A549 (cell line): ENCODE results near the gene COL5A1. TPM values are rescaled to one million over a fixed set of nuclear protein-coding genes. Genes with fewer than 3 reads are reported as not detected.

ENCODE experiments used
- ATAC-seq, 2 experiments: fragments of 200-7000 bp in 1 of 2; fragments of >200 bp in 1 of 2; cut with Nextera tagmentation in 1 of 2; cut with Tn5 transposase in 1 of 2; 3 replicates each; pipeline versions ENCODE4 v1.8.0 to v1.9.1; 2018 to 2020; ENCODE audit warnings: mild to moderate bottlenecking in 1 of 2, moderate library complexity in 1 of 2
- CTCF ChIA-PET: fragments of 300-600 bp; sonication (Branson Sonifier 250); formaldehyde crosslinking; extraction: SDS; loops from one replicate; lab custom pipeline; 2021; ENCODE audit warnings: antibody characterized with exemption, inconsistent platforms; lab: Yijun Ruan, JAX
- POLR2A ChIA-PET: fragments of 350-600 bp; formaldehyde crosslinking; extraction: SDS; loops from one replicate; lab custom pipeline; 2021; ENCODE audit warnings: antibody characterized with exemption, inconsistent platforms; lab: Yijun Ruan, JAX
- DNase-seq, 2 experiments: peaks; one replicate each; pipeline versions ENCODE4 v3.0.0 to v3.0.0-alpha.2; 2011 to 2016; ENCODE audit warnings: low read depth in 1 of 2, low spot score in 1 of 2
- FAIRE-seq: peaks from 2 replicates; lab custom pipeline; 2011; peaks lifted over from hg19 to GRCh38; lab: Jason Lieb, UNC
- H3K27ac ChIP-seq, 2 experiments: fragments of >200 bp; sonication (Bioruptor Twin); formaldehyde crosslinking; 3 replicates each; pipeline ENCODE4 v1.5.1; 2016 to 2017
- H3K4me1 ChIP-seq: fragments of >200 bp; sonication (Bioruptor Twin); formaldehyde crosslinking; 3 replicates; pipeline ENCODE4 v1.6.1; 2016
- H3K4me2 ChIP-seq: fragments of >200 bp; sonication (Bioruptor Twin); formaldehyde crosslinking; 3 replicates; pipeline ENCODE4 v1.6.1; 2016
- H3K4me3 ChIP-seq: fragments of >200 bp; sonication (Bioruptor Twin); formaldehyde crosslinking; 3 replicates; pipeline ENCODE4 v1.5.1; 2016
- H3K9me3 ChIP-seq: fragments of >200 bp; sonication (Bioruptor Twin); formaldehyde crosslinking; 3 replicates; pipeline ENCODE4 v1.6.1; 2016
- BHLHE40 ChIP-seq: IDR thresholded peaks from 2 replicates; pipeline ENCODE4 v1.6.1; 2012; ENCODE audit warnings: low read depth, low read length, inconsistent platforms
- CEBPB ChIP-seq, 2 experiments: fragments of >200 bp in 1 of 2; sonication (Bioruptor Twin) in 1 of 2; formaldehyde crosslinking in 1 of 2; IDR thresholded peaks; 2 replicates each; pipeline ENCODE4 v1.6.1; 2012 to 2016
- CHD2 ChIP-seq: fragments of 150-350 bp; IDR thresholded peaks from 2 replicates; pipeline ENCODE4 v1.6.1; 2014; ENCODE audit warnings: low read length; ENCODE audit not compliant: partially characterized antibody
- CHD4 ChIP-seq: fragments of 200-600 bp; sonication (generic); IDR thresholded peaks from 2 replicates; pipeline ENCODE4 v1.6.1; 2016; ENCODE audit warnings: antibody characterized with exemption, mild to moderate bottlenecking, borderline replicate concordance
- EHF ChIP-seq: fragments of 250-450 bp; sonication (Bioruptor Pico); IDR thresholded peaks from 2 replicates; pipeline ENCODE4 v1.5.0; 2020; ENCODE audit warnings: mild to moderate bottlenecking
- FOSL2 ChIP-seq, 2 experiments: fragments of 450-650 bp in 1 of 2; fragments of >200 bp in 1 of 2; sonication (Bioruptor Twin) in 1 of 2; formaldehyde crosslinking; IDR thresholded peaks; 2 replicates each; pipeline versions ENCODE4 v1.5.0 to v1.6.1; 2016 to 2020; ENCODE audit warnings: mild to moderate bottlenecking in 1 of 2, moderate library complexity in 1 of 2
- HDAC2 ChIP-seq: fragments of 200-600 bp; sonication (generic); IDR thresholded peaks from 2 replicates; pipeline ENCODE4 v1.6.1; 2016
- HOXB13 ChIP-seq: fragments of 250-450 bp; sonication (Bioruptor Pico); IDR thresholded peaks from 2 replicates; pipeline ENCODE4 v1.5.0; 2020; ENCODE audit warnings: low read depth, mild to moderate bottlenecking, moderate library complexity
- JUNB ChIP-seq: fragments of >200 bp; sonication (Bioruptor Twin); formaldehyde crosslinking; IDR thresholded peaks from 2 replicates; pipeline ENCODE4 v1.6.1; 2016
- KDM1A ChIP-seq: fragments of 200-600 bp; sonication (generic); IDR thresholded peaks from 2 replicates; pipeline ENCODE4 v1.6.1; 2016; ENCODE audit warnings: low read depth, mild to moderate bottlenecking
- MAFK ChIP-seq: fragments of 450-650 bp; IDR thresholded peaks from 2 replicates; pipeline ENCODE4 v1.6.1; 2014; ENCODE audit not compliant: partially characterized antibody
- NFE2L2 ChIP-seq: fragments of 150-350 bp; conservative IDR thresholded peaks from 2 replicates; pipeline ENCODE4 v1.6.1; 2014; ENCODE audit warnings: low read length
- NR3C1 ChIP-seq: fragments of >200 bp; sonication (Bioruptor Twin); formaldehyde crosslinking; IDR thresholded peaks from 3 replicates; pipeline ENCODE4 v1.6.1; 2017
- USF2 ChIP-seq: fragments of 450-650 bp; IDR thresholded peaks from 2 replicates; pipeline ENCODE4 v1.6.1; 2014; ENCODE audit warnings: antibody characterized with exemption
- ZFP36 ChIP-seq: fragments of 450-650 bp; IDR thresholded peaks from 2 replicates; pipeline ENCODE4 v1.6.1; 2014; ENCODE audit warnings: borderline replicate concordance; ENCODE audit not compliant: partially characterized antibody
- ZNF302 ChIP-seq: fragments of 250-450 bp; sonication (Bioruptor Pico); IDR thresholded peaks from 2 replicates; pipeline ENCODE4 v1.9.0; 2021; ENCODE audit warnings: inconsistent platforms, mild to moderate bottlenecking, moderate library complexity
- WGBS: methylation state at CpG from one replicate; pipeline ENCODE4 v1.1.6; 2017; ENCODE audit errors: missing lambda C conversion rate; 5-methylcytosine and 5-hydroxymethylcytosine counted together
- polyA plus RNA-seq, 4 experiments: library from polyadenylated mRNA; depleted of rRNA in 3 of 4; stranded (reverse); fragments of >200 nt; fragmentation: RNase III in 1 of 4; extraction: RNeasy Plus Mini Kit Qiagen cat#74134 plus additional on column Dnase treatment in 1 of 4; gene quantifications; 2 replicates in 3 of 4; 3 replicates in 1 of 4; pipeline ENCODE4 v1.2.3, GENCODE V29; 2011 to 2017
- TF ChIP-seq, protein P1 (sequence below): IDR thresholded peaks from 2 replicates; pipeline ENCODE4 v1.6.1; 2012; ENCODE audit warnings: low read depth, borderline replicate concordance

Gene COL5A1
- polyA plus RNA-seq, 2 of the 4 experiments (the other 2 are of a cell fraction): 16.1 to 67.5 TPM

DNA sequence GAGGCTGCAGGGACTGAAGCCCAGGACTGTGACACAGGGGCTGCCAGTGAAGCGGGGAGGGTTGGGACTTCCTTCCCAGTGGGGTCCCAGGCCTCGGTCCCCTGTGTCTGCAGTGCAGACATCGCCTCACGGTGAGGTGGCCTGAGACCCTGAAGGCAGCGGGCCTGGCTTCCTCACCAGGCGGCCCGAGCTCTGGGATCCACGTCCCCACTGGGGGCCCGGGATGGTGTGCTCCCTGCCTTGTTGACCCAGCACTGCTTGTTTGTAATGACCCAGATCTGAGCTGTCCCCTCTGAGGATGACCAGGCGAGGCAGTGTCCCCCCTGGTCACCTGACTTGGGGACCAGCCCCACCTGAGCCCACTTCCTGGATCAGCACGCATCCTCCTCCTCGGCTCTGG is 53.1 kb downstream of the COL5A1 start (continued):
- no peak for TF ChIP-seq HDAC2

- no peak for ATAC-seq
- 84% methylated on average over 7 of the region's 12 CpGs for WGBS
- 0 out of 6 replicates have a peak overlapping the region, but pooled peaks of 1 of the 2 experiments have one; percentile 15 for H3K27ac ChIP-seq
- H3K4me2 ChIP-seq: no peak overlapping the region
- no peaks in the 10 kb centered on the region for H3K9me3 ChIP-seq
- FAIRE-seq: no peak
- H3K4me3 ChIP-seq: no peak overlapping the region
- no peak for DNase-seq
- POLR2A ChIA-PET: no interaction called here
- CTCF ChIA-PET: interaction anchor here (1.2 to 3.6 kb wide), 3 partner anchors 138 to 525 kb away, joined by 3 to 19 read pairs (median 6); no protein-coding TSS in a partner anchor
- TF ChIP-seq EHF (CRISPR knock-in tag) (no peak), FOSL2 (IDR thresholded peaks at IDR 0.05) (no peak), FOSL2 (CRISPR knock-in tag; IDR thresholded peaks at IDR 0.05) (no peak), USF2 (no peak), BHLHE40 (no peak), KDM1A (no peak), CEBPB (IDR thresholded peaks at IDR 0.05) (no peak), ZFP36 (no peak)
- H3K4me1 ChIP-seq: peaks cover 7% of the 10 kb centered on the region
Measured at GRCh38 chr9:134695144-134695543, 53.5 kb downstream of the COL5A1 start.

DNA sequence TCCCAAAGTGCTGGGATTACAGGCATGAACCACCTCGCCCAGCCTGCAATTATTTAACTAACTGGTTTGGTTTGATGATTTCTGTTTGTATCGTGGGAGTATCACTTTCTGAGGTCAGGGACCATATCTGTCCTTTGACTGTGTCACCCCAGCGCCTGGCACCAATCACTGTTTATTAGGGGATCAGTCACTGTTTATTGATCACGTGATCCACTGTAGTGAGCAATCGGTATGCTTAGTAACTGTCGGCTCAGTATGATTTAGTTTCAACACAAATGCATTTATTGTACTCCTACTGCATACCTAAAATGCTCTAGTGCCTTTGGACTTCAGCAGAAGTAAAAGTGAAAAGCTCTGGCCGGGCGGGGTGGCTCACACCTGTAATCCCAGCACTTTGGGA is 54.8 kb downstream of the COL5A1 start:
- POLR2A ChIA-PET: no interaction called here
- 84% methylated on average over 8 of the region's 8 CpGs for WGBS
- no peak overlapping the region for H3K4me3 ChIP-seq
- peaks cover 7% of the 10 kb centered on the region for H3K4me1 ChIP-seq
- no peak overlapping the region for H3K4me2 ChIP-seq
- TF ChIP-seq, protein P1, sequence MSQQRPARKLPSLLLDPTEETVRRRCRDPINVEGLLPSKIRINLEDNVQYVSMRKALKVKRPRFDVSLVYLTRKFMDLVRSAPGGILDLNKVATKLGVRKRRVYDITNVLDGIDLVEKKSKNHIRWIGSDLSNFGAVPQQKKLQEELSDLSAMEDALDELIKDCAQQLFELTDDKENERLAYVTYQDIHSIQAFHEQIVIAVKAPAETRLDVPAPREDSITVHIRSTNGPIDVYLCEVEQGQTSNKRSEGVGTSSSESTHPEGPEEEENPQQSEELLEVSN: no peak
- TF ChIP-seq CHD4 (no peak), HOXB13 (CRISPR knock-in tag) (no peak), NR3C1 (no peak), JUNB (no peak)
- TF ChIP-seq, all 56 proteins: peak for 0
- Histone ChIP-seq H3K27ac (no peak overlapping the region), H3K9me3 (no peaks in the 10 kb centered on the region)
- no peak for DNase-seq
- ATAC-seq: no peak
- FAIRE-seq: no peak
- CTCF ChIA-PET: interaction anchor here (1.2 to 4.3 kb wide), 6 partner anchors 10 to 247 kb away, joined by 3 to 26 read pairs (median 20); no protein-coding TSS in a partner anchor

DNA sequence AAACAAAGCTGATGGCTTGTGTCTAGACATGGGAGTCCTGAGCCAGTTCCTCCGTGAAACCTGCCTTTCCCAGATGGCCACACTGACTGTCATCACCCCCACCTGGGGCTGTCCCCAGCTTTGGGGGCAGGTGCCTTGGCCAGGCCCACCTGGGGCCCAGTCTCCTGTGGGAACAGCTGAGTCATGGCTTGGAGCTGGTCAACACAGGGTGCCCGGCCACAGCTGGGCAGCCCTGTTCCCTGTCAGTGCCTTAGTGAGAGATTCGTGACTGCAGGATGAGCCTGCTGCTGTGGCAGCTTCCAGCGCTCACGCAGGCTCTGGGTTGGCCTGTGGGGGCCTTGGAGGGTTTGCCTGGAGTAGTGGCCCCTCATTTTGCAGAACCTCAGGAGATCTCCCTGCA is 56.5 kb downstream of the COL5A1 start:
- Histone ChIP-seq H3K9me3 (no peaks in the 10 kb centered on the region), H3K4me2 (no peak overlapping the region)
- WGBS: 58% methylated on average over 4 of the region's 5 CpGs
- peak; percentile 21 to 57; a peak in 4 of 6 replicates for ATAC-seq
- no peak for FAIRE-seq
- DNase-seq: no peak
- CTCF ChIA-PET: interaction anchor here (0.5 to 4.3 kb wide), 32 partner anchors 9 to 389 kb away, joined by 3 to 26 read pairs (median 4); no protein-coding TSS in a partner anchor
- TF ChIP-seq ZNF302 (CRISPR knock-in tag) (no peak), NFE2L2 (peak; percentile 49; the same call in 1 of the 2 replicates), MAFK (peak; percentile 60), EHF (CRISPR knock-in tag) (no peak), CHD2 (no peak), CEBPB (IDR thresholded peaks at IDR 0.05) (no peak), JUNB (no peak)
- TF ChIP-seq, all 56 proteins: peak for 2
- peak overlapping the region; percentile 62 to 78 for H3K27ac ChIP-seq
- POLR2A ChIA-PET: no interaction called here
- H3K4me3 ChIP-seq: no peak overlapping the region
- H3K4me1 ChIP-seq: peaks cover 11% of the 10 kb centered on the region
